ENCODE data around the gene EFHD2.
"Not testable (repeated sequence)": the region's sequence is repeated elsewhere in the genome, so short reads cannot be mapped to it uniquely, and the experiment has no call there.

Gene EFHD2

DNA sequence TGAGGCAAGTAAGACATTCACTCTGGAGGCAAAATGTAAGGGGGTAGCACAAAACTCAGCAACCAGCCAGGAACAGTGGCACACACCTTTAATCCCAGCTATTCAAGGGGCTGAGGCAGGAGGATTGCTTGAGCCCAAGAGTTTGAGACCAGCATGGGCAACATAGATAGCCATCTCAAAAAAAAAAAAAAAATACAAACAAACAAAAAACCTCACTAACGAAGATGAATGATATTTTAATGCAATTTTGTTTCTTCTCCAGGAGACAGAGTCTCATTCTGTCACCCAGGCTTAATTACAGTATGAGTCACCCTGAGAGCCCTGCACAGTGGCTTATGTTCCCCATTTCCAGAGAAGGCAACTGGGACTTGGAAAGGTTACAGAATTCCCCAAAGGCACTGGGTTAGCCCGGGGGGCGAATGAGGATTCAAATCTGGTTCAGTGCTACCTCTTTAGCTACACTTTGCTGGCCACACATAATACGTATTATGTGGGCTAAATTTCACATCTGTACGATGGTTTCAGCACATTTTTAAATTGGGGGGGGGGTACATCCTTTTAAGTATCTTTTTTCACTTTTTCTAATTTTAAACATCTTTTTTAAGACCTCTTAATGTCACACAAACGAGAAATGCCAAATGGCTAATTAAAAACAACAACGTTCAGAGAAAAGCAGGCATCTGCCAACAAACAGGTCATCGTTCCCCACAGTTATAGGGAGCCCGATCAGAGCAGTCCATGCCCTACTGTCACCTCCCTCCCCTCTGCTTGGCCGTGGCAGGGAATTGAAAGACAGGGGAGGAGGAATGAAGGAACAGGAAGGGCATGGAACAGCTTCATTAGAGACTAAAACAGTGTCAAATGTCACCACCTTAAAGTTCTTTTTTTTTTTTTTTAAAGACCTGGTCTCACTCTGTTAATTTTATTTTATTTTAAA lies 50.4 kb downstream of the EFHD2 start:
- Histone ChIP-seq H3K4me1 (ENCODE audit: control insufficient read depth in 5 of 5, insufficient read depth in 5 of 5, low read length in 5 of 5) (no peaks in the 10 kb centered on the region), H3K36me3 (ENCODE audit: control insufficient read depth in 5 of 5, insufficient read depth in 5 of 5, low read length in 5 of 5) (no peaks in the 10 kb centered on the region), H3K27ac (ENCODE audit: low read depth, low read length) (no peak overlapping the region), H3K4me3 (ENCODE audit: low read depth in 1 of 5, low read length in 5 of 5) (no peak overlapping the region), H3K9ac (ENCODE audit: low read length in 5 of 5) (no peak overlapping the region), H3K27me3 (ENCODE audit: control insufficient read depth in 5 of 5, insufficient read depth in 4 of 5, low read length in 5 of 5) (peaks cover 0 to 3% (median 0%) of the 10 kb centered on the region in 5 donors), H3K9me3 (ENCODE audit: control insufficient read depth in 5 of 5, low read length in 5 of 5) (no peaks in the 10 kb centered on the region)

DNA sequence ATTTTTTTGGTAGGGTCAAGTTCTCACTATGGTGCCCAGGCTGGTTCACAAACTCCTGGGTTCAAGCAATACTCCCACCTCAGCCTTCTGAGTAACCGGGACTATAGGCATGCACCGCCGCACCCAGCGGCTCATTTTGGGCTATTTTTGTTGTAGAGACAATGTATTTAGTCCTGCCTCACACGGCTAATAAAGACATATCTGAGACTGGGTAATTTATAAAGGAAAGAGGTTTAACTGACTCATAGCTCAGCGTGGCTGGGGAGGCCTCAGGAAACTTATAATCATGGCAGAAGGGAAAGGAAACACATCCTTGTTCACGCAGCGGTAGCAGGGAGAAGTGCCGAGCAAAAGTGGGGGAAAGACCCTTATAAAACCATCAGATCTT lies 51.0 kb downstream of the EFHD2 start:
- no peaks in the 10 kb centered on the region for H3K4me1 ChIP-seq (ENCODE audit: control insufficient read depth in 5 of 5, insufficient read depth in 5 of 5, low read length in 5 of 5)
- H3K36me3 ChIP-seq (ENCODE audit: control insufficient read depth in 5 of 5, insufficient read depth in 5 of 5, low read length in 5 of 5): no peaks in the 10 kb centered on the region
- no peak overlapping the region for H3K4me3 ChIP-seq (ENCODE audit: low read depth in 1 of 5, low read length in 5 of 5)
- no peak overlapping the region for H3K9ac ChIP-seq (ENCODE audit: low read length in 5 of 5)
- H3K27me3 ChIP-seq (ENCODE audit: control insufficient read depth in 5 of 5, insufficient read depth in 4 of 5, low read length in 5 of 5): peaks cover 0 to 3% (median 0%) of the 10 kb centered on the region in 5 donors
- H3K27ac ChIP-seq (ENCODE audit: low read depth, low read length): no peak overlapping the region
- H3K9me3 ChIP-seq (ENCODE audit: control insufficient read depth in 5 of 5, low read length in 5 of 5): no peaks in the 10 kb centered on the region

GRCh38 chr1:15463064-15463800 lies 53.5 kb downstream of the EFHD2 start:
- H3K27me3 ChIP-seq (ENCODE audit: control insufficient read depth in 5 of 5, insufficient read depth in 4 of 5, low read length in 5 of 5); H3K9ac ChIP-seq (ENCODE audit: low read length in 5 of 5); H3K4me1 ChIP-seq (ENCODE audit: control insufficient read depth in 5 of 5, insufficient read depth in 5 of 5, low read length in 5 of 5); H3K4me3 ChIP-seq (ENCODE audit: low read depth in 1 of 5, low read length in 5 of 5); H3K9me3 ChIP-seq (ENCODE audit: control insufficient read depth in 5 of 5, low read length in 5 of 5); H3K27ac ChIP-seq (ENCODE audit: low read depth, low read length); H3K36me3 ChIP-seq (ENCODE audit: control insufficient read depth in 5 of 5, insufficient read depth in 5 of 5, low read length in 5 of 5): not testable (repeated sequence)

GRCh38 chr1:15463926-15464322 lies 54.2 kb downstream of the EFHD2 start:
- not testable (repeated sequence) for H3K4me3 ChIP-seq (ENCODE audit: low read depth in 1 of 5, low read length in 5 of 5); H3K4me1 ChIP-seq (ENCODE audit: control insufficient read depth in 5 of 5, insufficient read depth in 5 of 5, low read length in 5 of 5)

DNA sequence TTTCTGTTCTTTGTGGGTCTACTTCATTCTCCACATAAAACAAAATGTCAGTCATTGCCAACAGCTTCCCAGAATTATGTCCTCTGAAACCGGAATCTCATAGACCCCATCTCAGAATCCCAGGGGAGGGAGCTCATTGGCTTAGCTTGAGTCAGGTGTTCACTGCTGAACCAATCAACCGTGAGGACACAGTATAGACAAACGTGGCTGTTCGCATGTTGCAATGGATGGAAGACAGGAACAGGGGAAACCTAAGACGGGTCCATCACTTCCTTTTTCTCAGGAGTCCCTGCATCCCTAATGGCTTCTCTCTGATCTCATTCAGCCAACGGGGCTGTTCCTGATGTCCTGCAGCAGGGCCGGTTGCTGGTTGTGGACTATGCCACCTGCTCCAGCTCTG lies 56.0 kb downstream of the EFHD2 start:
- Histone ChIP-seq H3K4me1 (ENCODE audit: control insufficient read depth in 5 of 5, insufficient read depth in 5 of 5, low read length in 5 of 5) (no peaks in the 10 kb centered on the region), H3K4me3 (ENCODE audit: low read depth in 1 of 5, low read length in 5 of 5) (no peak overlapping the region), H3K27me3 (ENCODE audit: control insufficient read depth in 5 of 5, insufficient read depth in 4 of 5, low read length in 5 of 5) (peaks cover 0 to 3% (median 0%) of the 10 kb centered on the region in 5 donors), H3K9ac (ENCODE audit: low read length in 5 of 5) (no peak overlapping the region), H3K36me3 (ENCODE audit: control insufficient read depth in 5 of 5, insufficient read depth in 5 of 5, low read length in 5 of 5) (no peaks in the 10 kb centered on the region), H3K27ac (ENCODE audit: low read depth, low read length) (no peak overlapping the region), H3K9me3 (ENCODE audit: control insufficient read depth in 5 of 5, low read length in 5 of 5) (peaks cover 0 to 1% (median 0%) of the 10 kb centered on the region in 5 donors)

More at GRCh38 chr1:15463926-15464322, 54.2 kb downstream of the EFHD2 start:
- not testable (repeated sequence) for H3K27me3 ChIP-seq (ENCODE audit: control insufficient read depth in 5 of 5, insufficient read depth in 4 of 5, low read length in 5 of 5); H3K9me3 ChIP-seq (ENCODE audit: control insufficient read depth in 5 of 5, low read length in 5 of 5); H3K9ac ChIP-seq (ENCODE audit: low read length in 5 of 5); H3K36me3 ChIP-seq (ENCODE audit: control insufficient read depth in 5 of 5, insufficient read depth in 5 of 5, low read length in 5 of 5); H3K27ac ChIP-seq (ENCODE audit: low read depth, low read length)

- H3K9ac ChIP-seq (ENCODE audit: low read length in 5 of 5); H3K27ac ChIP-seq (ENCODE audit: low read depth, low read length); H3K4me1 ChIP-seq (ENCODE audit: control insufficient read depth in 5 of 5, insufficient read depth in 5 of 5, low read length in 5 of 5); H3K4me3 ChIP-seq (ENCODE audit: low read depth in 1 of 5, low read length in 5 of 5); H3K36me3 ChIP-seq (ENCODE audit: control insufficient read depth in 5 of 5, insufficient read depth in 5 of 5, low read length in 5 of 5); H3K27me3 ChIP-seq (ENCODE audit: control insufficient read depth in 5 of 5, insufficient read depth in 4 of 5, low read length in 5 of 5); H3K9me3 ChIP-seq (ENCODE audit: control insufficient read depth in 5 of 5, low read length in 5 of 5): not testable (repeated sequence)
Measured at GRCh38 chr1:15466955-15467625, 57.4 kb downstream of the EFHD2 start.

DNA sequence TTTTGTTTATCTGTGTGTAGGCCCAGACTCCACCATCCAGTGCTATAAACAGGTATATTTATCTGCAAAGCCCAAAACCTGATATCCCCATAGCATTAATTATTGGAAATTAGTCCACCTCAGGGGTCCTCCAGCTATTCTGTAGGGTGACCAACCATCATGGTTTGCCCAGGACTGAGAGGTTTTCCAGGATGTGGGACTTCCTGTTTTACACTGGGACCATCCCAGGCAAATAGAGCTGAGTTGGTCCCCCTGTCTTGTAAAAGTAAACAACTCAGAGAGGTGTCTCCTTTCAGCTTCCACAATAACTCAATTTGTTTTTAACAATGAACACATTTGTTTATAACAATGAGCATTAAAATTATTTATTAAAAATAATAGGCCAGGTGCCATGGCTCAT lies 58.5 kb downstream of the EFHD2 start:
- Histone ChIP-seq H3K4me1 (ENCODE audit: control insufficient read depth in 5 of 5, insufficient read depth in 5 of 5, low read length in 5 of 5) (no peaks in the 10 kb centered on the region), H3K27ac (ENCODE audit: low read depth, low read length) (no peak overlapping the region), H3K9ac (ENCODE audit: low read length in 5 of 5) (no peak overlapping the region), H3K27me3 (ENCODE audit: control insufficient read depth in 5 of 5, insufficient read depth in 4 of 5, low read length in 5 of 5) (peaks cover 0 to 1% (median 0%) of the 10 kb centered on the region in 5 donors), H3K9me3 (ENCODE audit: control insufficient read depth in 5 of 5, low read length in 5 of 5) (peaks cover 0 to 7% (median 0%) of the 10 kb centered on the region in 5 donors), H3K4me3 (ENCODE audit: low read depth in 1 of 5, low read length in 5 of 5) (no peak overlapping the region), H3K36me3 (ENCODE audit: control insufficient read depth in 5 of 5, insufficient read depth in 5 of 5, low read length in 5 of 5) (no peaks in the 10 kb centered on the region)

DNA sequence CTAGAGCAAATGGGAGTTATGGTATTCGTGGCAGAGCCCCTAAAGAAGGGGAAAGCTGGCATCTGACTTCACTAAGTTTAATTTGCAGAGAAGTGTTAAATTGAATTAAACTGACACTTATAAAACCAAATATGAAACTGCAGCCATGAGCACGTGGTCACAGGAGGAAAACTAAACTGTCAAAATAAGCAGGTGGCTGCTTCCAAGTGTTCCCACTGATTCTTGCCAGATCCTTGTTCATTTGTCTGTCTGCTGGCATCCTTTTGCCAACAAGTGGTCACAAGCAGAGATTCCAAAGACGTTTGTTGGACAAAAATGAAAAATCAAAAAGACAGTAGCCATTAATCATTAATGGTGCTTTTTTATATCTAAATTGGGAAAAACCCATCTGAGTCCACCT lies 59.7 kb downstream of the EFHD2 start:
- no peaks in the 10 kb centered on the region for H3K27me3 ChIP-seq (ENCODE audit: control insufficient read depth in 5 of 5, insufficient read depth in 4 of 5, low read length in 5 of 5)
- no peak overlapping the region for H3K9ac ChIP-seq (ENCODE audit: low read length in 5 of 5)
- H3K27ac ChIP-seq (ENCODE audit: low read depth, low read length): no peak overlapping the region
- no peaks in the 10 kb centered on the region for H3K36me3 ChIP-seq (ENCODE audit: control insufficient read depth in 5 of 5, insufficient read depth in 5 of 5, low read length in 5 of 5)
- H3K4me1 ChIP-seq (ENCODE audit: control insufficient read depth in 5 of 5, insufficient read depth in 5 of 5, low read length in 5 of 5): no peaks in the 10 kb centered on the region
- H3K9me3 ChIP-seq (ENCODE audit: control insufficient read depth in 5 of 5, low read length in 5 of 5): peaks cover 0 to 7% (median 0%) of the 10 kb centered on the region in 5 donors
- H3K4me3 ChIP-seq (ENCODE audit: low read depth in 1 of 5, low read length in 5 of 5): no peak overlapping the region

GRCh38 chr1:15469821-15470448 lies 60.2 kb downstream of the EFHD2 start:
- H3K27me3 ChIP-seq (ENCODE audit: control insufficient read depth in 5 of 5, insufficient read depth in 4 of 5, low read length in 5 of 5); H3K27ac ChIP-seq (ENCODE audit: low read depth, low read length); H3K4me3 ChIP-seq (ENCODE audit: low read depth in 1 of 5, low read length in 5 of 5); H3K36me3 ChIP-seq (ENCODE audit: control insufficient read depth in 5 of 5, insufficient read depth in 5 of 5, low read length in 5 of 5); H3K9ac ChIP-seq (ENCODE audit: low read length in 5 of 5); H3K9me3 ChIP-seq (ENCODE audit: control insufficient read depth in 5 of 5, low read length in 5 of 5); H3K4me1 ChIP-seq (ENCODE audit: control insufficient read depth in 5 of 5, insufficient read depth in 5 of 5, low read length in 5 of 5): not testable (repeated sequence)
